GM21390 (cell line): ENCODE measurements around the gene ACTG1.

Source experiments
- ATAC-seq: cut with Tn5 transposase; IDR thresholded peaks from one replicate; pipeline ENCODE4 v1.9.1; 2021; ENCODE audit not compliant: unreplicated experiment

The ACTG1 gene

GRCh38 chr17:81518113-81518784 is 5.7 kb upstream of the ACTG1 start:
- ATAC-seq = no peak

- ATAC-seq = peak; percentile 34
These were observed 4.9 kb upstream of the ACTG1 start for GRCh38 chr17:81517339-81518112.

GRCh38 chr17:81517009-81517338 is 4.4 kb upstream of the ACTG1 start:
- ATAC-seq = no peak

- no peak for ATAC-seq
These were observed 3.8 kb upstream of the ACTG1 start for GRCh38 chr17:81516439-81516838.

- ATAC-seq = no peak
These were observed 3.0 kb upstream of the ACTG1 start for GRCh38 chr17:81515530-81516041.

GRCh38 chr17:81514739-81515529 is 2.3 kb upstream of the ACTG1 start:
- no peak for ATAC-seq

GRCh38 chr17:81514489-81514738 is 1.8 kb upstream of the ACTG1 start:
- no peak for ATAC-seq

GRCh38 chr17:81513753-81514488 is 1.3 kb upstream of the ACTG1 start:
- ATAC-seq = no peak

GRCh38 chr17:81513372-81513752 is 763 bp upstream of the ACTG1 start:
- ATAC-seq = no peak

- peak; percentile 1 for ATAC-seq
These were observed 616 bp downstream of the ACTG1 start for GRCh38 chr17:81511804-81512561.

GRCh38 chr17:81511554-81511803 is 1.1 kb downstream of the ACTG1 start:
- ATAC-seq = no peak

- no peak for ATAC-seq
These were observed 1.6 kb downstream of the ACTG1 start for GRCh38 chr17:81510785-81511553.

GRCh38 chr17:81509972-81510784 is 2.4 kb downstream of the ACTG1 start:
- no peak for ATAC-seq

- no peak for ATAC-seq
These were observed 3.2 kb downstream of the ACTG1 start for GRCh38 chr17:81509207-81509971.

- no peak for ATAC-seq
These were observed 3.9 kb downstream of the ACTG1 start for GRCh38 chr17:81508639-81509206.

- ATAC-seq = no peak
These were observed 9.0 kb downstream of the ACTG1 start for GRCh38 chr17:81503619-81504018.

GRCh38 chr17:81502471-81503017 is 10.1 kb downstream of the ACTG1 start:
- ATAC-seq = no peak

GRCh38 chr17:81500047-81500446 is 12.6 kb downstream of the ACTG1 start:
- ATAC-seq = no peak
